H9 (cell line): Measurements from ENCODE around the gene CCNF. TPM values are rescaled to one million over a fixed set of nuclear protein-coding genes. Genes with fewer than 3 reads are reported as not detected.

ENCODE experiments used
- DNase-seq: peaks from one replicate; pipeline ENCODE4 v3.0.0-alpha.2; 2017
- H2AFZ ChIP-seq: one replicate; pipeline ENCODE4 v1.6.1; 2013; ENCODE audit warnings: mild to moderate bottlenecking, low read length, control low read depth, moderate library complexity
- H2AK5ac ChIP-seq: 2 replicates; pipeline ENCODE4 v1.6.1; 2013; ENCODE audit warnings: low read length, control low read depth, mixed read lengths; ENCODE audit not compliant: insufficient read length
- H2BK120ac ChIP-seq: one replicate; pipeline ENCODE4 v1.6.1; 2013; ENCODE audit warnings: low read depth, mild to moderate bottlenecking, low read length, control low read depth, inconsistent platforms; ENCODE audit not compliant: poor library complexity, severe bottlenecking
- H2BK12ac ChIP-seq: 2 replicates; pipeline ENCODE4 v1.6.1; 2013; ENCODE audit warnings: low read length, control low read depth, mixed read lengths, low read depth; ENCODE audit not compliant: insufficient read length
- H2BK15ac ChIP-seq: 2 replicates; pipeline ENCODE4 v1.6.1; 2013; ENCODE audit warnings: low read depth, low read length, control low read depth
- H2BK20ac ChIP-seq: one replicate; pipeline ENCODE4 v1.6.1; 2013; ENCODE audit warnings: low read depth, mild to moderate bottlenecking, low read length, control low read depth, inconsistent platforms; ENCODE audit not compliant: poor library complexity, severe bottlenecking
- H2BK5ac ChIP-seq: 2 replicates; pipeline ENCODE4 v1.6.1; 2013; ENCODE audit warnings: low read length, control low read depth, mixed read lengths; ENCODE audit not compliant: insufficient read length
- H3K14ac ChIP-seq: 2 replicates; pipeline ENCODE4 v1.6.1; 2013; ENCODE audit warnings: low read length, control low read depth; ENCODE audit not compliant: insufficient read depth
- H3K18ac ChIP-seq: 2 replicates; pipeline ENCODE4 v1.6.1; 2013; ENCODE audit warnings: low read depth, mild to moderate bottlenecking, mixed read lengths, low read length, control low read depth; ENCODE audit not compliant: insufficient read length
- H3K23ac ChIP-seq: 2 replicates; pipeline ENCODE4 v1.6.1; 2013; ENCODE audit warnings: low read length, control low read depth, mixed read lengths, low read depth; ENCODE audit not compliant: insufficient read length
- H3K23me2 ChIP-seq: 2 replicates; pipeline ENCODE4 v1.6.1; 2013; ENCODE audit warnings: low read depth, mild to moderate bottlenecking, mixed read lengths, low read length, control low read depth; ENCODE audit not compliant: insufficient read length, poor library complexity, severe bottlenecking
- H3K27ac ChIP-seq: 2 replicates; pipeline ENCODE4 v1.5.1; 2013; ENCODE audit warnings: low read length, control low read depth, mixed read lengths, low read depth; ENCODE audit not compliant: insufficient read length
- H3K27me3 ChIP-seq: 2 replicates; pipeline ENCODE4 v1.6.1; 2013; ENCODE audit warnings: low read length, control low read depth, inconsistent platforms; ENCODE audit not compliant: insufficient read depth
- H3K4ac ChIP-seq: 2 replicates; pipeline ENCODE4 v1.6.1; 2013; ENCODE audit warnings: low read depth, mild to moderate bottlenecking, control low read depth, inconsistent platforms, low read length, moderate library complexity
- H3K4me1 ChIP-seq: 2 replicates; pipeline ENCODE4 v1.6.1; 2013; ENCODE audit warnings: low read length, control low read depth, inconsistent platforms; ENCODE audit not compliant: insufficient read depth
- H3K4me2 ChIP-seq: 2 replicates; pipeline ENCODE4 v1.6.1; 2013; ENCODE audit warnings: low read length, control low read depth, mixed read lengths; ENCODE audit not compliant: insufficient read length, insufficient read depth
- H3K56ac ChIP-seq: 2 replicates; pipeline ENCODE4 v1.6.1; 2013; ENCODE audit warnings: low read depth, mild to moderate bottlenecking, mixed read lengths, low read length, control low read depth; ENCODE audit not compliant: insufficient read length
- H3K79me1 ChIP-seq: 2 replicates; pipeline ENCODE4 v1.6.1; 2013; ENCODE audit warnings: low read depth, mild to moderate bottlenecking, moderate library complexity, low read length, control low read depth, inconsistent platforms; ENCODE audit not compliant: insufficient read depth, poor library complexity, severe bottlenecking
- H3K79me2 ChIP-seq: 2 replicates; pipeline ENCODE4 v1.6.1; 2013; ENCODE audit warnings: low read length, control low read depth, inconsistent platforms; ENCODE audit not compliant: insufficient read depth
- H3K9ac ChIP-seq: 2 replicates; pipeline ENCODE4 v1.6.1; 2013; ENCODE audit warnings: low read length, control low read depth, mixed read lengths; ENCODE audit not compliant: insufficient read length; ENCODE audit errors: extremely low read depth
- H3K9me3 ChIP-seq: one replicate; pipeline ENCODE4 v1.6.1; 2013; ENCODE audit warnings: low read depth, low read length, inconsistent platforms; ENCODE audit not compliant: control insufficient read depth
- H3T11ph ChIP-seq: one replicate; pipeline ENCODE4 v1.6.1; 2013; ENCODE audit warnings: mild to moderate bottlenecking, low read length, control low read depth, inconsistent platforms
- H4K20me1 ChIP-seq: one replicate; pipeline ENCODE4 v1.6.1; 2013; ENCODE audit not compliant: control insufficient read depth, insufficient read length, insufficient read depth
- H4K5ac ChIP-seq: 2 replicates; pipeline ENCODE4 v1.6.1; 2013; ENCODE audit warnings: low read depth, mild to moderate bottlenecking, mixed read lengths, low read length, control low read depth; ENCODE audit not compliant: insufficient read length
- H4K8ac ChIP-seq: replicated peaks from 2 replicates; pipeline ENCODE4 v1.6.1; 2013; ENCODE audit warnings: low read length, control low read depth, mixed read lengths, low read depth; ENCODE audit not compliant: insufficient read length
- H4K91ac ChIP-seq: 2 replicates; pipeline ENCODE4 v1.6.1; 2013; ENCODE audit warnings: low read depth, mild to moderate bottlenecking, moderate library complexity, mixed read lengths, low read length, control low read depth; ENCODE audit not compliant: insufficient read length
- H3K27ac Mint-ChIP-seq, 3 experiments: 2 replicates in 2 of 3; 3 replicates in 1 of 3; pipeline ENCODE4 v1.8.0; 2020 to 2021; ENCODE audit warnings: mixed read lengths in 3 of 3, mild to moderate bottlenecking in 1 of 3, moderate library complexity in 1 of 3
- H3K27me3 Mint-ChIP-seq: 2 replicates; pipeline ENCODE4 v1.8.0; 2021; ENCODE audit warnings: low read depth, mild to moderate bottlenecking, moderate library complexity, mixed read lengths
- H3K36me3 Mint-ChIP-seq, 3 experiments: 2 replicates in 2 of 3; 3 replicates in 1 of 3; pipeline ENCODE4 v1.8.0; 2020 to 2021; ENCODE audit warnings: low read depth in 3 of 3, mixed read lengths in 3 of 3; ENCODE audit not compliant: insufficient read depth in 1 of 3
- H3K4me1 Mint-ChIP-seq, 2 experiments: 2 replicates each; pipeline ENCODE4 v1.8.0; 2020; ENCODE audit warnings: mixed read lengths in 2 of 2
- H3K4me3 Mint-ChIP-seq, 2 experiments: 2 replicates in 1 of 2; 3 replicates in 1 of 2; pipeline ENCODE4 v1.8.0; 2020 to 2021; ENCODE audit warnings: mild to moderate bottlenecking in 2 of 2, mixed read lengths in 2 of 2, moderate library complexity in 1 of 2
- H3K9me3 Mint-ChIP-seq, 2 experiments: 2 replicates in 1 of 2; 3 replicates in 1 of 2; pipeline ENCODE4 v1.8.0; 2020; ENCODE audit warnings: mild to moderate bottlenecking in 2 of 2, mixed read lengths in 2 of 2, moderate library complexity in 1 of 2
- WGBS: extraction: QIAGEN DNeasy Blood & Tissue Kit; methylation state at CpG from one replicate; pipeline ENCODE4 v1.1.7; 2013; ENCODE audit warnings: missing lambda C conversion rate, low lambda C conversion rate, mixed read lengths; ENCODE audit not compliant: insufficient read length; ENCODE audit errors: extremely low coverage; 5-methylcytosine and 5-hydroxymethylcytosine counted together
- long read RNA-seq: library from polyadenylated mRNA; unstranded; transcript quantifications from one replicate; pipeline ENCODE4 v2.0.0, GENCODE V29; 2020
- total RNA-seq: library from RNA; stranded (reverse); gene quantifications from 2 replicates; pipeline ENCODE4 v1.2.1, GENCODE V29; 2021
- TF ChIP-seq, protein P1 (sequence below): fragments of 200-600 bp; sonication (generic); conservative IDR thresholded peaks from 3 replicates; pipeline ENCODE4 v1.8.0; 2021; ENCODE audit warnings: antibody characterized with exemption, mild to moderate bottlenecking

CCNF gene
- total RNA-seq = 61.6 and 62.2 TPM in 2 replicates
- long read RNA-seq, full-length matches to known transcripts = 442 of 623 reads
- long read RNA-seq, partial matches to known transcripts = 65 of 623 reads
- long read RNA-seq, other reads (novel, unspliced or antisense) = 116 of 623 reads

GRCh38 chr16:2429034-2429770, at the start of gene CCNF:
CCNF (plus strand) TSS chr16:2429447; CDS start chr16:2429482, 35 bp downstream.
- Mint-ChIP-seq H3K9me3 (no peaks in the 10 kb centered on the region), H3K36me3 (peaks cover 24 to 34% (median 33%) of the 10 kb centered on the region in 3 experiments; a peak in 6 of 7 replicates), H3K4me3 (peak within 1 kb of the TSS; percentile 90 to 97), H3K27ac (peak within 1 kb of the TSS in 1 of 3 experiments; percentile 82; a peak in 3 of 7 replicates), H3K4me1 (peaks cover 25 to 26% of the 10 kb centered on the region in 2 experiments), H3K27me3 (peaks cover 8% of the 10 kb centered on the region; the same call in 1 of the 2 replicates)
- Histone ChIP-seq H3K4ac (no peak within 1 kb of the TSS), H3K4me2 (peak within 1 kb of the TSS; percentile 84), H3K4me1 (no peaks in the 10 kb centered on the region), H4K91ac (no peak within 1 kb of the TSS), H3K14ac (peak within 1 kb of the TSS; percentile 84), H3K9ac (peak within 1 kb of the TSS; percentile 58), H4K20me1 (no peaks in the 10 kb centered on the region), H3K56ac (no peak within 1 kb of the TSS), H3K79me2 (peaks cover 3% of the 10 kb centered on the region), H2BK20ac (no peak within 1 kb of the TSS), H2BK15ac (no peak within 1 kb of the TSS; the same call in 1 of the 2 replicates), H3K23me2 (peaks cover 15% of the 10 kb centered on the region), H2BK12ac (no peak within 1 kb of the TSS), H3K27ac (no peak within 1 kb of the TSS), H4K8ac (no peak within 1 kb of the TSS), H3K23ac (no peak within 1 kb of the TSS), H2BK5ac (no peak within 1 kb of the TSS), H3K27me3 (no peaks in the 10 kb centered on the region; the same call in 1 of the 2 replicates), H4K5ac (no peak within 1 kb of the TSS), H3T11ph (no peak within 1 kb of the TSS), H3K9me3 (no peaks in the 10 kb centered on the region), H3K79me1 (peaks cover 9% of the 10 kb centered on the region), H3K18ac (peak within 1 kb of the TSS; percentile 55), H2BK120ac (no peak within 1 kb of the TSS), H2AK5ac (no peak within 1 kb of the TSS), H2AFZ (no peak within 1 kb of the TSS)
- peak; percentile 98 for DNase-seq
- no CpG with 5 or more reads among the region's 103 CpGs for WGBS
- TF ChIP-seq, protein P1, sequence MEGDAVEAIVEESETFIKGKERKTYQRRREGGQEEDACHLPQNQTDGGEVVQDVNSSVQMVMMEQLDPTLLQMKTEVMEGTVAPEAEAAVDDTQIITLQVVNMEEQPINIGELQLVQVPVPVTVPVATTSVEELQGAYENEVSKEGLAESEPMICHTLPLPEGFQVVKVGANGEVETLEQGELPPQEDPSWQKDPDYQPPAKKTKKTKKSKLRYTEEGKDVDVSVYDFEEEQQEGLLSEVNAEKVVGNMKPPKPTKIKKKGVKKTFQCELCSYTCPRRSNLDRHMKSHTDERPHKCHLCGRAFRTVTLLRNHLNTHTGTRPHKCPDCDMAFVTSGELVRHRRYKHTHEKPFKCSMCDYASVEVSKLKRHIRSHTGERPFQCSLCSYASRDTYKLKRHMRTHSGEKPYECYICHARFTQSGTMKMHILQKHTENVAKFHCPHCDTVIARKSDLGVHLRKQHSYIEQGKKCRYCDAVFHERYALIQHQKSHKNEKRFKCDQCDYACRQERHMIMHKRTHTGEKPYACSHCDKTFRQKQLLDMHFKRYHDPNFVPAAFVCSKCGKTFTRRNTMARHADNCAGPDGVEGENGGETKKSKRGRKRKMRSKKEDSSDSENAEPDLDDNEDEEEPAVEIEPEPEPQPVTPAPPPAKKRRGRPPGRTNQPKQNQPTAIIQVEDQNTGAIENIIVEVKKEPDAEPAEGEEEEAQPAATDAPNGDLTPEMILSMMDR = no peak
